K562 (cell line): ENCODE measurements around the gene JRKL.

Source experiments
- CLOCK ChIP-seq: fragments of 250-450 bp; sonication (Bioruptor Pico); IDR thresholded peaks from 2 replicates; pipeline ENCODE4 v1.4.0; 2020; ENCODE audit warnings: mild to moderate bottlenecking, moderate library complexity, borderline replicate concordance
- JUNB ChIP-seq: fragments of 450-650 bp; formaldehyde crosslinking; conservative IDR thresholded peaks from 2 replicates; pipeline ENCODE4 v1.4.0; 2020; ENCODE audit warnings: mild to moderate bottlenecking
- NCOA2 ChIP-seq, 2 experiments: fragments of 450-650 bp; IDR thresholded peaks; 2 replicates each; pipeline ENCODE4 v1.6.1; 2018; ENCODE audit warnings: mild to moderate bottlenecking in 2 of 2, moderate library complexity in 1 of 2; ENCODE audit not compliant: partially characterized antibody in 2 of 2
- PHF21A ChIP-seq: fragments of 450-650 bp; IDR thresholded peaks from 2 replicates; pipeline ENCODE4 v1.6.1; 2017; ENCODE audit warnings: low read depth, borderline replicate concordance

- TF ChIP-seq CLOCK (CRISPR knock-in tag) (no peak), JUNB (no peak), NCOA2 (IDR thresholded peaks at IDR 0.05; ENCODE audit: partially characterized antibody in 2 of 2) (no peak), PHF21A (no peak)
Measured at GRCh38 chr11:96376796-96377195, 13.0 kb upstream of the JRKL start.
